Forelimb muscle (tissue), 1 donor: ENCODE results near the gene UBL4B. TPM values are rescaled to one million over a fixed set of nuclear protein-coding genes. Genes with fewer than 3 reads are reported as not detected.
A peak's percentile ranks its signal among the peaks of the same experiment; 100 is the strongest.

Source experiments
- DNase-seq: peaks from one replicate; pipeline ENCODE4 v3.0.0-alpha.2; 2013; ENCODE audit warnings: low read depth
- polyA plus RNA-seq: library from polyadenylated mRNA; unstranded; fragments of 120-200 nt; gene quantifications from one replicate; pipeline ENCODE4 v1.2.1, GENCODE V29; 2013; ENCODE audit not compliant: insufficient read length

UBL4B gene
- polyA plus RNA-seq, 1 donor = not detected

DNA sequence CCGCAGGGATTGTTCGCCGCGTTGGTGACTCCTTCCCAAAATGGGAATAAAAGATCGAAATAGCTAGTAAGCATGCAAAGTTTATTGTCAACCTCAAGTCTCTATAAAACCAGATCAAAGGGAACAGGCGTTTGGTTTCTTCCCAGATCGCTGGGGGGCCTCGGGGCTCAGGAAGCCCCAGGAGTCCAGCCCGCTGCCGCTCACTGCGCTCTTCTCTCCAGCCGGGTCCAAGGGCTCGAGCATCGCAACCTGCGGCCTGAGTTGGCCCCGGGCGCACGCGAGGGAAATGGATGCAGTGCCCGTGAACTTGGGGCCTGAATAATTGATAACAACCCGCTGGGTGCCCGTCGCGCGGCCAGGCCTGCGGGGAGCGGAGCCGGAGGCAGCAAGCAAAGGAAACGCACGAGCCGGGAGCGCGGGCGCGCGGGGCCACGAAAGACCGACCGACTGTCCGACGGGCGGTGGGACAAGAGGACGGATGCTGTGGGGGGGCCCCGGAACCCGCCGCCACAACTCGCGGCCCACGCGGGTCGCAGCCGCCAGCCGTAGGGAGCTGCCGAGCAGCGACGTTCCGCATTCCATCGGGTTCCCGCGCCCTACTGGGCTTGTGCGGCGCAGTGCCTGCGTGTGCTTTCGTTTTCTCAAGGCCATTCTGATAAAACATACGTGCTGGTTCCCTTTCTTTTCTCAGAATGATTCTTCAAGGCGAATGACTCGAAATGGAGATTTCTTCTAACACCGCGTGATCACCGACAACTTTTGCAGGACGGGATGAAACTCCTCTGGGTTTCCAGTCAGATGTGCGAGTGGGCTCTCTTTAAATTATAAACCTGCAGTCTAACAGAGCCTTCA lies 27.8 kb upstream of the UBL4B start:
- DNase-seq = no peak

GRCh38 chr1:110085671-110086070 lies 26.6 kb upstream of the UBL4B start:
- no peak for DNase-seq

DNA sequence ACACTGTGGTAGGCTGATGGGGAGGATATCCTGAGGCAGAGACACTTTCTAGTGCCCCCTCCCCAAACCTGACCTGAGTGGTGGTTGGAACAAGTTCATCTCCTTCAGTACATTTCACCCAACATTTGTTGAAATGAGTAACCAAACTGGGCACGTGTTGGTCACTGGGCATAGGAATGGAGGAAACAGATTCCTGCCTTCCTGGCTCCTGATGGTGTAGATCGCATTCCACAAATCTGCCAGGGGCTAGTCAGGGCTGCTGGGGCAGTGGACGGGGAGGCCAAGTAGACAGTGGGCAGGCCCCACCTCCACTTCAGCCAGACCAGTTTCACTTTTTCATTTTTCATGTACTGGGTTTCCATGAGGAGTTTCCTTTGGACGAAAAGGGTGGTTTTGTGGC lies 25.3 kb upstream of the UBL4B start:
- DNase-seq = no peak

GRCh38 chr1:110087812-110088738 lies 24.2 kb upstream of the UBL4B start:
- no peak for DNase-seq

DNA sequence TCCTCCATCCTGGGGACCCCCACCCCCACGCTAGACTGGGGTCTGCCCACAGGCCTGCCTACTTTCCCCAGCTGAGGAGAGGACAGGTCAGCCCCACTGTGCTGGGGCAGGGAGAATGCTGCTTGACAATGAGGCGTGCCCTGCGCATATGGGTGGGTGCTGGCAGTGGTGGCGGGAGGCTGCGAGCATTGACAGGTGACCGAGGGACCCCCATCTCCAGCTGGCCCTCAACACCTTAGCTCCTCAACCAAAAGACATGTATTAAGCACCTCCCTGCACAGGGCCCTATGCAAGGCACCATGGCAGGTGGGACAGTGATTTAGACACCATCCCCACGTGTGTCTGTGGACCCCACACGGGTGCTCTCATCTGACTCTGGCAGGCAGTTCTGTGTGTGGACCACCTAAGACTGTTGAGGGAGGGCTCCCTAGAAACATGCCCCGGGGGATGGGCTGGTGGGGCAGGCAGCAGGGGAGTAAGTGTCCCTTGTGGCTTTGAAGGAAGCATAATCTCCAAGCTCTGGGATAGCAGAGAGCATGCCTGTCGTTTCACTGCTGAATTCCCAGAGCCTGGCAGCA lies 23.4 kb upstream of the UBL4B start:
- no peak for DNase-seq

DNA sequence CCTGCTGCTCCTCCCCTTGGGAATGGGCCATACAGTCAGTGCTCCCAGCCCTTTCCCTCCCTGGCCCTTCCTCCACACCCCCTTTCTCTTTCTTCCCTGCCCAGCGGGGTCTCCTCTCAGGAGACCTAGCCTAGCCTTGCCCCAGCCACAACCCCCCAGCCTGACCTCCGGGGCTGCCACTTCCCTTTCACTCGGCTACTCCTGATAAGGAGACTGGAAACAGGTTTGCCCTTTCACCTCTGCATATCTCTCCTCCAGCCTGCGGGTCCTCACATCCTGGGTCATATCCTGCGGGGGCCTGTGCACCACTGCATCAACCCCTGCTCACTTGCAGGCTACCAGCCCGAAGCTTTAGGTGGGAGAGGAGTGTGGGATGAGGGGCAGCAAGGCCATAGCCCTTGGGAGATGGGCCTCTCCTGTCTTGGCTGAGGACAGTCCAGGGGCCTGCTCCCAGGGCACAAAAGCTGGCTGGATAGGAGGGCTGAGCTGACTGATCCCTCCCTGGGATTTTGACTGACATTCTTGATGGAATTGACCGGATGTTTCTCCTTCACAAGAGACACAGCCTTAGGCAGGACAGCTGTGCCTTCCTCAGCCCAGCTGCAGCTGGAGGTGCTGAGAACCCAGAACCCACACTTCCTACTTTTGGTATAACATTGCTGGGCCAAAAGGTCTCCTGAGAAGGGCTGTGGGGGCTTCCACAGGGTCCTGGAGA lies 22.5 kb upstream of the UBL4B start:
- no peak for DNase-seq

DNA sequence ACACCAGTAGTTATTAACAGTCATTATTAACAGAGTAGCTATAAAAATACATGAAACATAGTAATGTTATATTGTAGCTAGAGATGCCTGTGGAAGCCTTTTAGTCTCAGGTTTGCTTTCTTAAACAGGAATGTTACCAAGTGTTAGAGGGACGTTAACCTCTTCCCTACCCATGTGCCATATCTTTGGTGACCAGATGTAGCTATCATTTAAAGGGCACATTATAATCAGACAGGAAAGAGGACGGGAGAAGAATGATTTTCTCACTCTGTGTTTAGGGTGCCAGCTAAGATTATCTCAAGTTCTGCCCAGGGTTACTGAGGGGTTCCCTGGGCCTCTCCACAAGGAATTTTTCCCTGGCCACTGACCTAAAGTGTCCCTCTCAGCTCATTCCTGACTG lies 20.9 kb upstream of the UBL4B start:
- DNase-seq = no peak

DNA sequence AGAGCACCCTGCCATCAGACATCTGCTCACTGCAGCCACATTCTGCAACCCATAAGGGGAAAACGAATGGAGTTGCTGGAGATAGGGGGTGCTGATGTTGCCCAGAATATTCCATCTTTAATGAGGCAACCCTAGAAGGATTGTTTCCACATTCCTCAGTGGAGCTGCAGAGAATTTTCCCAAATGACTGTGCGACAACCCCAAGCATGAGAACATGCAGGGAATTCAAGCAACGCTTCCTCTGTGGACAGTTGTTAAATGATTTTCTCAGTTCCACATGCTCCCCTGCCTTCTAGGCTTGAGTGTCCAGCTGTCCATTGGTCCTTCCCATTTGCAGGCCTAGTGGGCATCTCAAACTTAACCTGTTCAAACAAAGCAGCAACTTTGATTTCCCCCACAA lies 20.5 kb upstream of the UBL4B start:
- DNase-seq = no peak

GRCh38 chr1:110092991-110093390 lies 19.3 kb upstream of the UBL4B start:
- DNase-seq = no peak

- no peak for DNase-seq
These were observed 17.1 kb upstream of the UBL4B start for GRCh38 chr1:110094931-110095654.

GRCh38 chr1:110097507-110098221 lies 14.6 kb upstream of the UBL4B start:
- DNase-seq = no peak

DNA sequence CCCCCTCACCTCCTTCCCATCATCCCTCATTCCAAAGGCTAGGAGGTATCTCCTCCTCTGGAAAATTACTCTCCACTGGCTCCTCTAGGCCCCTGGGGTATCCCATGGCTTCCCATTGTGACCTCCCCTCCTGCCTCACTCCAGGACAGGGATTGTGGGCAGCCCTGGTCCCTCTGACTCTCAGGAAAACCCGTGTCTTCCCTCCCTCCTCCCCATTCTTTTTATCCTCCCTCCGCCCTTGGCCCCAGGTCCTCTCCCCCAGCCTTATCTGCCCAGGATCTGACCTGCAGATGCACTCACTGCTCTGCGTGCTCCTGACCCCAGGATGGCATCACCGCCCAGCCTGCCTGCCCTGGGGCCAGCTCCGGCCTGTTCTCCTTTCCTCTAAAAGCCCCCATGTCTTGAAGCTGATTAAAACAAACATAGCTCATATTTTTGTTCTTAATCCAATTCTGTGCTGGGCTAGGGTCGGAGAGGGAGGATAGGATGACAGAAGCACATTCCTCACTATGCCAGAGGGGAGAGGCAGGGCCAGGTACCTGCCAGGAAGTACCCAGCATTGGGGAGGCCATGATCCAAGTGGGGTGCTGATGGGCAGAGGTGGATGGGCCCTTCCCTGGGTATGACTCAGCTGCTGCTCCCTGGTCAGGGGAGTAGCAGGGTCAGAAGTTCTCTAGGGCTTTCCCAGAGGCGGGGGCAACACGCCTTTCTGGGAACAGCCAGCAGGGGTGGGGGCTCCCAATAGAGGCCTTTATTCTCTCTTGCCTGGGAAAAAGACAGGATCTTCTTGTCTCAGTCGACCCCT lies 13.8 kb upstream of the UBL4B start:
- DNase-seq = no peak

DNA sequence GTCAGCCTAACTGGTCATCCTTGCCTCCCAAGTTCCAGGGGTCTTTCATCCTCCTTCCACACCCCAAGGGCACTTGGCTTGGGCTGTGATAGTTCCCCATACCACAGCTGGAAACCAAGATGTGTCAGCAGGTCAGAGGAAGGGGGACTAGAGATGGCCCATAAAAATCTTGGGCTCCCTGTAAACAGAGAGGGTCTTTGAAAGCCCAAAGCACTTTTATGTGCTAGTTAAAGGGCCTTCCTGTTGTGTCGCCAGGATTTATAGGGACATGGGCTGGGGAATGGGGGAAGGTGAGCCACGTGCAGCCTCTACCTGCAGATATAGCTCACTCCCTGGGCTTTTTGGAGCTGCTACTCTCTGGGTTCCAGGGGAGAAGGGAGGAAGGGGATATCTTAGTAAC lies 11.9 kb upstream of the UBL4B start:
- no peak for DNase-seq

DNA sequence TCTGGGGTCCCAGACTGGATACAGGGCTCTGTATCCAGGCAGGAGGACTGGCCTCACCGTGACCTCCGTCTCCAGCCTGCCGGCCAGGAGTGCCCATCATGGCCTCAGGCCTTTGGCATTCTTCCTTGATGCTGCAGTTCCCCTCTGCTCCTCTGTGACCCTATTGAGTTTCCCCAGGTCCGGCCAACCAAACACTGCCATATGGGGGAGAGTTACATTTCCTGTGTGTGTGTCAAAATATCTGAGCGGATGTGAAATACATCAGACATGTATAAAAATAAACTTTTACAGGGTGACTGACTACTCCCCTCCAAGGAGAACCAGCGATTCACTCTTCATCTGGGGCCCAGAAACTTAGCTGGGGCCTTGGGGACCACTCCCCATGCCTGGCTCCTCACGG lies 10.2 kb upstream of the UBL4B start:
- DNase-seq = no peak

DNA sequence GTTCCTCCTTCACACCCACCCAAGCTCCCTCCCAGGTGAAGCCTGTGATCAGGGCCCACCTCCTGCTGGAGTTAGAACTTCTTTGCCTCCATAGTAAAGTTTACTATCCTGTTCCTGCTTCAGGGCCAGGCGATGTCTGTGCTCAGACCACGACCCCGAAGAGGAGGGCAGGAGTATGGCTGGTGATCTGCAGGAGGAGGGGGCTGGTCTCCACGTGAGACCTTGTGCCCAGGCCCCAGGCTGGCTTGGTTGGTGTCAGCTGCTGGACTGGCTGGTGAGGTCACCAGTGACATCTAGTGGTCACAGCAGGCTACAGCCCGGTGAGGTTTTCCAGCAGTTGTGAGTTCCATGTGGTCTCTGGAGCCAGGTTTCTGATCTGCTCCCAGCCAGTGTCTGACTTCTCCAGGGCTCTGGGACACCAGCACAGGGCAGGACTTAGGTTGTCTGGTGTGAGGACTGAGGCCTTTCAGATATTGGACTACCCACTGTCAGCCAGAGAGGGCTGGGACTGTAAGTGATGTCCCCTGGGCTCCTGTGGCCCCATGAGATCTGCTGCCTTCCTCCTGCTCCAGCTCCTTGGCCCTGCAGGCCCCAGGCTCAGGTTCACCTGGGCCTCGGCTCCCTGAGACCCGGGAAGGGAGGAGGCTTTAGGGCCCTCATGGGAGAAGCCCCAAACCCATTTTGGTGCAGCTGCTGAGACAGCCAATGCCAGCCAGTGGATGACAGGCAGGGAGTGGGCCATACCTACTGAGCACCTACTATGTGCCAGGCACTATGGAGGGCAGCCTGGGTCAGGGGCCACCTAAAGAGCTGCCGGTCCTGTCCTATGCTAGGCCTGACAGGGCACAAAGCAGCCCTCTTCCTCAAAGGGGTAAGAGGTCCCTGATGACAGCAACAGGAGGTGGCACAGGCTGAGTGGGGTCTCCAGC lies 6.0 kb upstream of the UBL4B start:
- DNase-seq = peak; percentile 36

GRCh38 chr1:110107867-110108469 lies 4.3 kb upstream of the UBL4B start:
- no peak for DNase-seq

DNA sequence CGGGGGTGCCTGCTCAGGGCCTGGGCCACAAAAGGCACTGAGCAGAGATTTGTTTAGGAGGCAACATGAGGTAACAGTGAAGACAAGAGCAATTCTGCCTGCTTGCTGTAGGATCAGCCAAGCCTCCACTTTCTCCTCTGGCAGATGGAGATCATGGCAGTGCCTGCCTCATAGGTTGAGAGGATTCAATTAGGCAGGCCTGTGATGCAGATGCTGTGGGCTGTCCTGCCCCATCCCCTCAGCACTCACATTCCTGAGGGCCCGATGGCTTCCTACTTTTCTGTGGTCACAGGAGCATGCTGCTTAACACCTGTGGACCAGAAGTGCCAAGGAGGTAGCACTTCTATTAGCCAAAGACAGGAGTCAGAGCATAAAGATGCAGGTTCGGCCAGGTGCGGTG lies 1.2 kb upstream of the UBL4B start:
- no peak for DNase-seq

DNA sequence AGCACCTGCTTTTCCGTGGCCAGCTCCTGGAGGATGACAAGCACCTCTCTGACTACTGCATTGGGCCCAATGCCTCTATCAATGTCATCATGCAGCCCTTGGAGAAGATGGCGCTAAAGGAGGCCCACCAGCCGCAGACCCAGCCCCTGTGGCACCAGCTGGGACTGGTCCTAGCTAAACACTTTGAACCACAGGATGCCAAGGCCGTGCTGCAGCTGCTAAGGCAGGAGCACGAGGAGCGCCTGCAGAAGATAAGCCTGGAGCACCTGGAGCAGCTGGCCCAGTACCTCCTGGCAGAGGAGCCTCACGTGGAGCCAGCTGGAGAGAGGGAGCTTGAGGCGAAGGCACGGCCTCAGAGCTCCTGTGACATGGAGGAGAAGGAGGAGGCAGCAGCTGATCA lies 413 bp downstream of the UBL4B start:
- no peak for DNase-seq
